Adipose tissue (tissue), 3 donors: ENCODE data around the gene MEG3. TPM values are rescaled to one million over a fixed set of nuclear protein-coding genes. Genes with fewer than 3 reads are reported as not detected.

Source experiments
- H3K27ac ChIP-seq: one replicate; pipeline ENCODE4 v1.5.1; 2013; ENCODE audit warnings: low read depth, low read length
- WGBS, 3 donors: extraction: QIAGEN DNeasy Blood & Tissue Kit; methylation state at CpG; one replicate each; pipeline ENCODE4 v1.1.7; 2013; 5-methylcytosine and 5-hydroxymethylcytosine counted together
- polyA plus RNA-seq, 3 donors: library from polyadenylated mRNA; stranded (reverse); fragments of 200-250 nt; gene quantifications; one replicate each; pipeline ENCODE4 v1.2.3, GENCODE V29; 2013
- donor health status: healthy with polysubstance abuse.
- donor health status: Bipolar disorder and iron deficiency.
- donor health status: healthy.

The MEG3 gene
- polyA plus RNA-seq, 3 donors: 60.4 to 986 (median 92.2) TPM

DNA sequence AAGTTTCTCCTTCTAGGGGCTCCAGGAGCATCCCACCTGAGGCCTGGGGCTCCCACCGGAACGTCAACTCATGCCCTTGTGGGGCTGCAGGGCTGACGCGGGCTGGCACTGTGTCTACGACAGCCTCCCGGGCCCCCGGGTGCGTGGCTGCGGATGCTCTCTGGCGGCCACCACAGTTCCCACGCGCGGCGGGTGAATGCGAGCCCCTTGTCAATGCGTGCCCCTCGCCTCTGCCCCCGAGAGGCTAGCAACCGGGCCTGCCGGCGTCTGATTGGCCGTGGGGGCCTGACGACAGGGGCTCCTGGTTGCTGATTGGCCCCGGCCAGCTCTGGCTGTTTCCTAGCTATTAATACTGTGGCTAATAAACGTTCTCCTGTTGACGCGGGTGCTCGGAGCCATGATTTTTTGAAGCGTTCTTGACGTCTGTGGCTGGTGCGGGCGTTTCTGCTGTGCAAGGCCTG is 1.8 kb upstream of the MEG3 start:
- no peak overlapping the region for H3K27ac ChIP-seq
- 48 to 77% (median 53%) methylated on average over 28 to 32 of the region's 32 CpGs for WGBS, 3 donors

DNA sequence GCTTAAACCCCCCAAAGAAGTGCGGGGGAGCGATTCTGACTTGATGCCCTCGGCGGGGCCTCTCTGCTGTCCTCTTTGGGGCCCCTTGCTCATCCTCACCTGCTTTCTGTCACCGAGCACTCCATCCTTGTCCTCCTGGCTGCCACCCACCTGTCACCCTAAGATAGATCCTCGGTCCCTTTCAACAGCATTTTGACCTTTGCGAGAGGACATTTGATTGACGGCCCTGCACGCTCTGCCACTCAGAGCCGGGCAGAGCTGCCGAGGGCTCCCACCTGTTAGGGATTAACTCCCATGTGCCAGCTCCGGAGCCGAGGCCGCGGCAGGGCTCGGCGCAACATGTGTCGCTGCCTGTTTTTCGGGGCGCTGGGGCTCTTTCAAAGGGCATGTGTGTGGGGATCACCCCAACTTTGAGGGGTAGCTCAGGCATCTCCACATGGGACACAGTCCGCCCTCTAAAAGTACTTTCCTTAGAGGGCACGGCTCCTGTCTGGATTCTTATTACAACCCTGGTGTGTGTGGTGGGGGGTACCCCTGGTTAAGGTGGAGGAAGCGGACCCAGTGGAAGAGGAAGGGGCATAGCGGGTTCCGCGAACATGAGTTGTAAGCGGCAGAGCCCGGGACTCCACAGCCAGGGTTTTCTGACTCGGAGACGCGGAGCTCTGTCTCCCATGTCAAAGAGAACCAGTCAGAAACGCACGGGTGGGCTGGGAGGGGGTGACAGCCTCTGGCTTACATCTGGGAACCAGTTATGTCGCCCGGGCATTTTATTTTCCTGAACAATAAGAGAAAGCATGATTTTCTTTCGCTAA is 811 bp upstream of the MEG3 start:
- no peak overlapping the region for H3K27ac ChIP-seq
- 55 to 66% (median 57%) methylated on average over 36 of the region's 36 CpGs for whole genome bisulfite sequencing, 3 donors

DNA sequence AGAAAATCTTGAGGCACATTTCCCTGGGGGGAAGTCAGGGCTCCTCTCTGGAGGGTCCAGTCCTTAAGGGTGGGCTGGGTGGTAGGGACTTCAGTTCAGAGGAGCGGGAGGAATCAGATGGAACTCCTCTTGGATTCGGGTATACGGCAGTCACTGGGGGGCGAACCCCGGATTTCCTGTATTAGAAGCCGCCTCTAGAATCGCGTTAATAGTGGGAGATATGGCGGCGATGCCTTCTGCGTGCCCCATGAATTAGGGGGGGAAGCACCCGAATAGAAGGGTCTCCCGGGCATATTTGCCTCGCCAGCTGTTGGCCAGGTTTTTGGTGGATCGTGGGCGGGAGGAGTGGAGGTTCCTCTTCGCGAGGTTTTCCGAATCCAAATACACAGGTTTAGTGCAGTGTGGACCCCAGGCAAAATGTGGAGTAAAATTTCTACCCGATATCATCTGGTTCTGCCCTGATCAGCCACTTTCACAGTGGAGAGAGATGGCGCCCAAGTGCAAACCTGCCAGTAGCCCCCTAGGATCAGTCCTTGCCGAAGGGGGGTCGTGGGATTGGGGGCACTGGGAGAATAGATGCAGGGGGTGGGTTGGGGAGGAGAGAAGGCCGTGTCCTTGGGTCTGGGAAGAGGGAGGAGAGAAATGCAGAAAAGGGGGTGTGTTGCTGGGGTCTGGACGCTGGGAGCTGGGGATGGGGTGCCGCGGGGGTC is 628 bp downstream of the MEG3 start:
- WGBS, 3 donors: 48 to 54% (median 49%) methylated on average over 27 of the region's 27 CpGs
- no peak overlapping the region for H3K27ac ChIP-seq

DNA sequence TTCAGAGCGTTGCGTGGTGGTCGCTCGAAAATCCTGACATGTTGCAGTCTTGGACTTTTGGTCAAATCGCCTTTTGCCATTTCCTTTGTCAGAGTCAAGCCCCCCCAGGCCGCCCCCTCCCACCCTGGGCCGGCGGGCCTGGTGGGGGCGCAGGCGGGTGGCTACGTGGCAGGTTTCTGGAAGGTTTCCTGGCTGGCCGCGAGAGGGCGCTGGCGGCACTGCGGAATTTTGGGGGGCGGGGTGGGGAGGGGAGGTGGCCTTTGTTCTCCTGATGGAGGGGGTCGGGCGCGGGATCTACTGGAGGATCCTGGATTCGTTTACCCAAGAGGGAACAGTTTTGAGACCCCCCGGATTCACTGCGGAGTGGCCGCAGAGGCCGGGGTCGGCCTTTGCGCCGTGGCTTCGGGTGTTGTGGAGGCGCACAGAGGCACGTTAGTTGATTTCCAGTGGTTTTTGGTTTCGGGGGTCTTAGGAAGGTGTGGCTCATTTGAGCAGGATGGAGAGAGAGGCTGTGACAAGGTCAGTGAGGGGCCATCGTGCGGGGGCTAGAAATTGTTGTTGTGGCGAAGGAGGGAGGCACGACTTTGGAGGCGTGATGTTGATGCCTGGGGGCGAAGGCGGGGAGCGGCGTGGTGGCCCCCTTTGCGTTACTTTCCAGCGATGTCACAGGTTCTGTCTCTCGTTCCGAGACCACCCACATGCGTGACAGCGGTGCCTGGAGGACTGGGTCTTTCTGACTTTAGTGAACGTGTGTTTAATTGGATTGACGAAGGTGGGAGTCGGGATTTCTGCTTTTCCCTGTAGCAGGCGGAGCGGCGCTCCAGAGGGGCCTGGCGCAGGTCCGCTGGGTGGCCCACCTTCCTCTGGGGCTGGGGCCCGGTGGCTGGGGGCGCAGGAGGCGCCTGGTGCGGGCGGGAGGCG is 1.4 kb downstream of the MEG3 start:
- H3K27ac ChIP-seq: no peak overlapping the region
- WGBS, 3 donors: 53 to 54% (median 54%) methylated on average over 60 to 61 of the region's 61 CpGs

DNA sequence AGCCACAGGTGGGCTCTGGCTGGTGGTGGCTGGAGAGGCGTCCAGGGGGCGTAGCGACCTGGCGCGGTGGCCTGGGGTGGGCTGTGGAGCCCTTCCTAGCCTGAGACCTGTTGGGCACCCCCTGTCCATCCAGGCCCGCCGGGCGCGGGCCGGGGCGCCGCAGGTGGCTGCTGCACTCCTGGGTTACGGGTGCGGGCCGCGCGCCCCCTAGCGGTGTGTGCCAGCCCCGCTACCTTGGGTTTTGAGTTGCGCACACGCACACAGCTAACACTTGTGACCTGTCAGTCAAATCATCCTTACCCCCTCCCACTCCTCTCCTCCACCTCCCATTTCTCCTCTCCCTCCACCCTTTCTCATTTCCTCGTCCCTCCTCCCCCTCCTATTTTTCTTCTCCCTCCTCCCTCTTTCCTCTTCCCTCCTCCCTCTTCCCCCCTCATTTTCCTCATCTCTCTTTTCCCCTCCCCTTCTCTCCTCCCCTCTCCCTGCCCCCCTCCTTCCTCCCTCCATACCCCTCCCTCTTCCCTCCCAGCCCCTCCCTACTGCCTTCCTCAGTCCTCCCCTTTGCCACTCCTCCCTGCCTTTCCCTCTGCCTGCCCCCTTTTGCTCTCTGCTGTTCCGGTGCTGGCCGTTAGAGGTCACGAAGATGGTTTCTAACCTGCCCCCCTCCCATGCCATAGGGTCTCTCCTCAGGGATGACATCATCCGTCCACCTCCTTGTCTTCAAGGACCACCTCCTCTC is 2.3 kb downstream of the MEG3 start:
- no peak overlapping the region for H3K27ac ChIP-seq
- WGBS, 3 donors: 35 to 74% (median 58%) methylated on average over 14 to 26 of the region's 26 CpGs

DNA sequence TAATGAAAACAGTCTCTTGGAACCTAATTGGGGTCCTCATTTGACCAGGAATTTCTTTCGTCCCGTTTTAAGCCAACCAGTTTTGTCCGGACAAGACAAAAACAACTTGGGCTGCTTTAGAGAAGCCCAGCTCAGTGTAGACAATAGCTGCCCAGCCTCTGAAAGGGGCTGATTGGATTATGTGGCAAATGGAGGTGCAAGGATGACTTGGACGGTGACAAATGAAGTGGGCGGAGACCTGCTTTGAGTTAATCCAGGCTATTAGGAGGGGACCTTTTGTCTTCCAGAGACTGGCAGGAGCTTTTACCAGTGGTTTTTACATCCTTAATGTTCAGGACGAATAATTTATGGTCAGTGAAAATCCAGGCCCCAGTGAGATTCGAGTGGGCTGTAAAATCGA is 4.8 kb downstream of the MEG3 start:
- H3K27ac ChIP-seq: no peak overlapping the region
- 78 to 84% (median 81%) methylated on average over 8 of the region's 8 CpGs for whole genome bisulfite sequencing, 3 donors

DNA sequence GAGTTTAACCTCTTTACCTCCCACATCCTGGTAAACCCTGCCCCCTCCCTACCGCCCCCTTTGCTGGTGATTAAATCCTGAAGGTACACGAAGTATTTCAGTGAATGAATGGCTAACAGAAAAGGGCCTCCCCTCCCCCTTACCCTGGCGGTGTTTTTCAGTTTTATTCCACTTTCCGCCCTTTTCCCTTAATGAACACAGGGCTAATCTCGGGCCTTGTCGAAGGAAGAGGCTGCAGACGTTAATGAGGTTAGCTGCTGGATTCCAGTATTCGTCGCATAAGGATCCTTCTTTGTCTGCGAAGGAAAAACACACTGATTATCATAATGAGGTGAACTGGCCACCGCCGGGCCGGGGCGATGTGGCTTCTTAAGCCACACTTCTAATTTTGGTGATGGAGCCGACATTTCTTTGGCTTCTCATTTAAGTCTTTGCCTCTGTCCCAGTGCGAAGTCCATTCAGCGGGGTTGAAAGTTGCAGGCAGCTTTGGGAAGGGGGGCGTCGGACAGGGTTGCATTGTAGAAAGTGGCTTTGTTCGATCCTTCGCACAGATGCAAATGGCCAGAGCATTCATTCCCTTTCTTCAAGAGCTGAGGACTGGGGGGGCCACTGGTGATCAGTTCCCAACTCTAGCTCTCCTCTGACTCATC is 6.5 kb downstream of the MEG3 start:
- H3K27ac ChIP-seq: no peak overlapping the region
- 82 to 93% (median 83%) methylated on average over 21 of the region's 21 CpGs for WGBS, 3 donors

DNA sequence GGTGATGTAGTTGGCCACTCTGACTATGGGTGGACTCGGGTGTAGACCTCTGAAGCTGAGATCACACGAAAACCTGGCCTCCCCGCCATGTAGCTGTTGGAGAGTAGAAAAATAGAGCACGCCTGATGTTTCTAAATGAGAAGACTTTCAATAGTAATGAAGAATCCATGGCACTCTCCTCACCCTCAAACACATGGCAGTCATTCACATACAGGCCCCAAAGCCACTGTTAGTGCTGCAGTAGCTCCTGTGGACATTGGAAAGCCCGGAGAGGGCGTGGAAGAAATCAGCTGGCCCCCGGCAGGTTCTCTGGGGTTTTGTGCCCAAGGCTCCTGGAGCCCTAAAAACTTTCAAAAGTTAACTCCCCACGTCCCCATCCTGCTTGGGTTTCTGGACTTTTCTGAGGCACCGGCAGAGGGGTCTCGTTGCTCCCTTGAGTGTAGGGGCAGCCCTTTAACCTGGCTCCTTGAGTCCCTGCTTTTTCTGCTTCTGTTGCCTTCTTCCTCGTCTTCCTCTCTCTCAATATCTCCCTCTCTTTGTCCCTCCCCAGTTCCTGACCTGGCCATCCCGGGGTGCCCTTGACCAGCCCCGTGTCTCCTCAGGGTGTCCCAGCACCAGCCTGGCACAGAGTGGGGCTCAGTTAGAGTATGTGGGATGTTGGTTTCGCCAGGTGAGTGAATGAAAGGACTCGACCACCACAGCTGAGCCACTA is 8.3 kb downstream of the MEG3 start:
- 87 to 91% (median 91%) methylated on average over 15 of the region's 15 CpGs for WGBS, 3 donors

DNA sequence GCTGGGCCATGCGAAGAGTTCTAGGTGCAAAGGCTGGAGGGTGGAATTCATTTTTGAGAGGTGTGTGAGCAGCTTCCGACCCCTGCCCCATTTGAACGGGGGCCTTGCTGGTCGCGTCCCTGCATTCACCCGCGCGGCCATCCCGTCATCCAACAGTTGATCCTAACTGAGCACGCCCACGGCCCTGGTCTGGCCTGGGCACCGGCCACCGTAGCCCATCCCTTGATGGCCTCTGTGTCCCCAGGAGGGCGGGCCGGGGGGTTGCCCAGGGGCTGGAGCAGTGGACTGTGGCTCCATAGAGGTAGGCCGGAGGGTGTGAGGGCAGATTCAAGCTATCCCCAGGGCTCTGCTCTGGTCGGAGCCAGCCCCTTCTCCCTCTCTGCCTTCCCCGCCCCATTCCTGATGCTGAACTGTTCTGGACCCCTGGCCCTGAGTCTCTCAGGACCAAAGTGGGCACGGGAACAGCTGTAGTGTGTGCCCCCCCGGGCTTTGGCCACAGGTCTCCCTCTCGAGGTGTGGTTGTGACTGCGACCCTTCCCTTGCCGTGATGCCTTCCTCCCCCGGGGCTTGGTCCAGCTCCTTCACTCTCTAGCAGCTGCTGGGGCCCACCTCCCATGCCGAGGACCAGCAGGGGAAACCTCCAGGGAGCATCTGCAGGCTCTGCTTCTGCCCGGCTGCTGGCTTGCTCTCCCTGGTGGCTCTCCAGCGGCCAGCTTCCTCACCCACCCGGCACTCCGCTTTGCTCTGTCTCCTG is 9.1 kb downstream of the MEG3 start:
- WGBS, 3 donors: 78 to 84% (median 80%) methylated on average over 26 to 29 of the region's 29 CpGs
- no peak overlapping the region for H3K27ac ChIP-seq

More for the DNA sequence above, 8.3 kb downstream of the MEG3 start:
- H3K27ac ChIP-seq: no peak overlapping the region

DNA sequence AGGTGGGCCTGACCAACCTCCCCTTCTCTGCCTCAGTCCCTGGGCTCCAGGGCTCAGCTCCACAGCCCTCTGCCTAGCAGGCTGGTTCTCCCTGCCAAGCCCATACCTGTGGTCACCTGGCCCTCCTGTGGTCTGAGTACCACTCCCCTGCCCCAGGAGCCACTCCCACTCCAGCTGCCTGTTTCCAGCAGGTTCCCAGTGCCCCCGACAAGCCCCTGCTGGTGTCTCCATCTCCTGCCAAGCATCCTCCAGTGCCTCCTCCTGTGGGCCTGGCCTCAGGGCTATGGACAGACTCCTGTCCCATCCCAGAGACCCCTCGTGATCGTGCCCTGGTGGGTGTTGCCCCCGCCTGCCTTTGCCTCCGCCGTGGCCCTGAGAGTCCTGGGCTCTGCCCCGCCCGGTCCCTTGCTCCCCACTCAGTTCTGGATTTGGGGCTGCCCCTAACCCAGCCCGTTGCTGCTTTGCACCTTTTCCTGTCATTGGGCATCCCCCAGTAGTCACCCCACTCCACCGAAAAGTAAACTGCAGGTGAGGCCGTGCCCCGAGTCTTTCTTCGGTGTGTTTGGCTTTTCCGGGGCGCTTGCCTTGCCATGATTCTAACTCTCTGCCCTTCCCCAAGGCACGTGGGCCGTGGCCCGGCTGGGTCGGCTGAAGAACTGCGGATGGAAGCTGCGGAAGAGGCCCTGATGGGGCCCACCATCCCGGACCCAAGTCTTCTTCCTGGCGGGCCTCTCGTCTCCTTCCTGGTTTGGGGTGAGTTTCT is 9.8 kb downstream of the MEG3 start:
- WGBS, 3 donors: 85 to 88% (median 87%) methylated on average over 24 of the region's 24 CpGs
- H3K27ac ChIP-seq: no peak overlapping the region

DNA sequence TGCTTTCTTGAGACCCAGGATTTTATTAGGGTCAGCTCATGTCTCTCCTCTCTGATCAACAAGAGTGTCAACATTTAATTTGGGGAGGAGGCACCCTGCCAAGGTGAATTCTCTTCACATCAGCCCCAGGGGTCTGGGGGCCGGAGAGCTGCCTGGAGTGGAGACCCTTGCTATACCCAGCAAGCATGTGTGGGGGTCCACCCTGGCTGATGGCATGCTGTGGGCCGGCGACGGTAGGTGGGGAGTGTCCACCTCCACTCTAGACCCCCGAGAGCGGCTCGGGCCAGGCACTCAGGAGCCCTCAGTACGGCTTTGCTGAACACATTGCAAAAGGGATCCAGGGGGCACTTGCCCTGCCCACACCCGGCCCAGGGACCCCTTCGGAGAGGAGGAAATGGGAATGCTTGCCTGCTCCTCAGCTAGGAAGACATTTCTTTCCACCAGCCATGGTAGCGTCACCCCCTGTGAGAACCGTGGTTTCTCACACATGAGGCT is 10.4 kb downstream of the MEG3 start:
- 91 to 94% (median 91%) methylated on average over 12 of the region's 12 CpGs for WGBS, 3 donors
- no peak overlapping the region for H3K27ac ChIP-seq

DNA sequence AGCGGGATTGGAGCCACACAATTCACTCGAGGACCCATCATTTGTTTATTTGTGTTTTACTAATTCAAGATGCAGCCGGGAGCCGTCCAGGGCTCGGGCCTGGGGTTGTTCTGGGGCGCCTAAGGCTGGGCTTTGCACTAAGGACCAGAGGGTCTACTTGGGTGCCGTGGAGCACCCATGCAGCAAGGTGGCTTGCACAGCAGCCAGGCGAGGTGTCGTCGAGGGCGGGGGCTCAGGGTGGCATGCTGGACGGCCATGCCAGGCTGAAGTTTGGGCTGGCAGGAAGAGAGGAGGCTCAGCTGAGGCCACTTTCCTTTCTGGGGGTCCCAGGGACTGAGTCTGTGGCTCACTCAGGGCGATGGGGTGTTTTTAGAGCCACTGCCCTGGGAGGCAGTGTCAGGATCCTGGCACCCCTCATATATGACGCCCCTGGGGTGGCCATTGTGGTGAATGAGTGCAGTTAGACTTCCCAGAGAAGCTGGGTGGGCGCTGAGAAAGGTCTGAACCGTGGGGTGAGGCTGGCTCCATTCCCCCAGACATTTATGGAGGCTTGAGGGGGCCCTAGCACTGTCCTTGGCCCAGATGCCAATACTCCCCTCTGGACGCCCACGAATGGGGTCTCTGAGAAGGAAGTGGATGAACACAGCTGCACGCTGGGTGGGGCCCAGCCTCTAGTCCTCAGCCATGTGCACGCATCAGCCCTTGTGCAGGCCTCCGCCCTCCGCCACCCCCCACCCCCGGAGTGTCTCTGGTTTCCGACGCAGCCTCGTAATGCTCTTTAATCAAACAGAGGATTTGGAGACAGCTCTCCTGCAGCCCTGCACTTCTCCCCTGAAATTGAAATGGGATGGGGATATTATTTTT is 11.3 kb downstream of the MEG3 start:
- H3K27ac ChIP-seq: no peak overlapping the region
- WGBS, 3 donors: 84 to 86% (median 86%) methylated on average over 26 of the region's 26 CpGs

DNA sequence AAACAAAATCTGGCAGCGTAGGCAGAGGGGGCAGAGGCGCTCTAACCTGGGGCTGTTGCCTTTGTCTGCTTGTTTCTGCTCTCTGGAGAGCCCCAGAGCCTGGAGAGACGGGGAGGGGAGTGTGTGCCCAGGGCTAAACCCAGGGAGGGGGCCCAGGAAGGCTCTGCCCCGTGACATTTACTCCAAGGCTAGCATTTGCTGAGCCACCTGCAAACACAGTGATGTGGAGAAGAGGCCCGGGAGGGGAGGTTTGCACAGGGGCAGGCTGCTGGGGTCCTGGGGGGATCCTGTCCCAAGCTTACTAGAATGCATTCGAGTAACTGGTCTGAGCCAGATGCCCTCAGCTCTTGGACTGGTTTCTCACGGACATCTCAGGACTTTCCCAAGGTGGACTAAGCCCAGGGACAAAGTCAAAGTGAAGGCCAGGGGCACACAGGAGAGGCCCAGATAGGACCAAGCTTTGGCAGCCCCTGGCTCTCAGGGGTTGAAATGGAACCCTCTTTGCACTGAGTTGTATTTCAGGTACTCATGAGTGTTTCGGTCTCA is 12.0 kb downstream of the MEG3 start:
- WGBS, 3 donors: 82 to 92% (median 89%) methylated on average over 8 of the region's 8 CpGs
- H3K27ac ChIP-seq: no peak overlapping the region

DNA sequence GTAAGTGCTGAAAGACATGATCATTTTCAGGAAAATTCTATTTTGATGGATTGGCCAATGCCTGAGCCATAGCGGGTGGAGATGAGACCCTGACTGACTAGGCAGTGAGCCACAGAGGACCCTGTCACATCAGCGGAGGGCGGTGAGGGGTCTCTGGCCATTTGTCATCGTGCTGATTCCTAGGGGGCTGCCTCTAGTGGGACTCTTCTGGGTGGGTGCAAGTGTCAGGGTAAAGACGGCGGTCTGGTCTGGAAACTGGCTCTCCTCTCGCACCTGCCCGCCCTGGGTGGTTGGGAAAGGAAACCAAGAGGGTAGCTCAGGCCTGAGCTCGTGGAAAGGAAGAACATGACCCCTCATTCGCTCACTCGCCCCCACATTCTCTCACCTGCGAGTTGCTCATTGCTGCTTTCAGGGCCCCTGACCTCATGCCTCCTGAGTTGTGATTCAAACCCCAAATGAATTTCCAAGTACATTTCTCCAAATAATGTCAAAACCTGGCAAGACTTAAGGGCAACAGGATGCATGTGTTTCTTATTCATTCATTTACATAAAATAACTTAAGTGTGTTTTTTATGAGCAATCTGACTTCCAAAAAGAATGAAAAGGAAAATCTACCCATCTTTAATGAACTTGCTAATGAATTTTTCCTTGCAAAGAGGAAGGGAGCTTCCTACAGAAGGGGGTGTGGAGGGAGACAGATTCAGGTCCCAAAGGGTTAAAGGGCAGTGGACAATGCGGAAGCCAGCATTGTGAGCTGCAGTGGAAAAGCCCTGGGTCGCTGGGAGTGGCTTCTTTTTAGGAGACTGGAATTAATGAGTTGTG is 12.8 kb downstream of the MEG3 start:
- 80 to 90% (median 83%) methylated on average over 14 of the region's 14 CpGs for WGBS, 3 donors
- no peak overlapping the region for H3K27ac ChIP-seq
